Hindlimb muscle (tissue), 1 donor: Measurements from ENCODE around the gene OVCH2. TPM values are rescaled to one million over a fixed set of nuclear protein-coding genes. Genes with fewer than 3 reads are reported as not detected.

Source experiments
- DNase-seq: peaks from one replicate; pipeline ENCODE4 v3.0.0-alpha.2; 2013
- polyA plus RNA-seq: library from polyadenylated mRNA; unstranded; fragments of 120-200 nt; gene quantifications from one replicate; pipeline ENCODE4 v1.2.1, GENCODE V29; 2013; ENCODE audit not compliant: insufficient read length

OVCH2 gene
- polyA plus RNA-seq, 1 donor = 0.79 TPM

- no peak for DNase-seq
These were observed 66.6 kb downstream of the OVCH2 start for GRCh38 chr11:7639643-7640025.

Other genes with a start within 250 kb of the OVCH2 start
- gene OLFML1, start 221.0 kb downstream of the OVCH2 start, polyA plus RNA-seq = 40.9 TPM
- gene PPFIBP2, start 192.5 kb downstream of the OVCH2 start, polyA plus RNA-seq = 73.3 TPM
- 10.6 TPM for gene CYB5R2, start 33.0 kb downstream of the OVCH2 start, polyA plus RNA-seq
- gene OR5P2, start 90.5 kb upstream of the OVCH2 start, polyA plus RNA-seq = not detected
- not detected for gene OR5P3, start 124.4 kb upstream of the OVCH2 start, polyA plus RNA-seq
- gene OR10A6, start 224.8 kb upstream of the OVCH2 start, polyA plus RNA-seq = not detected
- gene OR10A3, start 235.2 kb upstream of the OVCH2 start, polyA plus RNA-seq = not detected